ENCODE results near the gene PRKN.

The PRKN gene

DNA sequence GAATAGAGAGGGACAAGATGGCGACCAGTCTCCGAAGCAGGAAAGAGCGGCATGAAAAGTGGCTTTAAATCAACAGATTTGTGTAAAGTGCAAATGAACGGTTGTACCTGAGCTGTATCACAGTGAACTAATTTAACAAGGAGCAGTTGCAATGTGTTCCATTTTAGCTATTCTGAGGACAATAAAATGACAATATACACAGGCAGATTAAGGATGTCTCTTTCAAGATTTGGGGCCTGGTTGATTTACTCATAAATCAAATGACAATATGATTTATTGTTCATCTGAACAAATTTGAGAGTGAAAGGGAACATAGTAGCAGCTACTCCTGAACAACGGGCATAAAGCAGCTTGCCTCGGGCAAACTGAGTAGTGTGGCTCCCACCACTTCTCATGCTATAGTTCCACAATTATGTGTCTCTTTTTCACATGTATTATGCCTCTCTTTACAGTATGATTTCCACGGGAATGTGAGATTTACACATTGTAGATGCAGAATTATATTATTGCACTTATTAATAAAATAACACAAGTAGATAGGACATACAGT is 1249.6 kb downstream of the PRKN start:
- DNase-seq (ENCODE audit: low read depth in 2 of 2, low spot score in 1 of 2) = no peak

GRCh38 chr6:161476711-161477110 is 1250.9 kb downstream of the PRKN start:
- no peak for DNase-seq (ENCODE audit: low read depth in 2 of 2, low spot score in 1 of 2)

DNA sequence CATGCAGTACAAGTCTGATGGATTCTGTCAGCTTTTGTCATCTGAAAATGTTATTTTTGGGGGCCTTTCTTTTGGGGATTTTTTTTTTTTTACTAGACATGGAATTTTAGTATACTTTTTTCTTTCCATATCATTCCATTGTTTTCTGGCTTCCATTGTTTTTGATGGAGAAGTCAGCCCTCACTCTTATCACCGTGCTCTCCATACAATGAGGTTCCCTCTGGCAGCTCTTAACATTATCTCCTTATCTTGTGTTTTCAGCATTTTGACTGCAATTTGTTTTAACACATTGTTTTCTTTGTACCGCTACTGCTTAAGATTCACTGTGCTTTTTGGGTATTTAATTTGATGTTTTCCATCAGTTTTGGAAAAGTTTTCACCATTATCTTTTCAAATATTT is 1262.2 kb downstream of the PRKN start:
- DNase-seq (ENCODE audit: low read depth in 2 of 2, low spot score in 1 of 2) = no peak

GRCh38 chr6:161463071-161463470 is 1264.5 kb downstream of the PRKN start:
- DNase-seq (ENCODE audit: low read depth in 2 of 2, low spot score in 1 of 2) = no peak

DNA sequence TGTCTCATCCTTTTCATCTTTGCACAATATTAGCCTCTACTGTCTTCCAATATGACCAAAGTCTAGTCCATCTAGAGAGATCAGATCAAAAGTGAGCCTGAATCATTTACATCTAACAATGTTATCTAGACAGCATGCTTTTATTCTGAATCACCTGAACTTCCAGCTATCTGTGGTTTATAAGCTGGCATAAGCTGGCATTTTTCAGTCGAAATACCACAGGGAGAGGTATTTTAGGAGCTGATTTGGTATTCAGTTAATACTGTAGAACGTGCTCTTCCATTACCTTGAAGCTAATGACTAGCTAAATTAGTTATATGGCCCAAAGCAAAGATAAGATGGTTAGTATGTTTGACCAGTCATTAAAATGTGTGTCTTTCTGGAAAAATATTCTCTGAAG is 1265.4 kb downstream of the PRKN start:
- no peak for DNase-seq (ENCODE audit: low read depth in 2 of 2, low spot score in 1 of 2)

DNA sequence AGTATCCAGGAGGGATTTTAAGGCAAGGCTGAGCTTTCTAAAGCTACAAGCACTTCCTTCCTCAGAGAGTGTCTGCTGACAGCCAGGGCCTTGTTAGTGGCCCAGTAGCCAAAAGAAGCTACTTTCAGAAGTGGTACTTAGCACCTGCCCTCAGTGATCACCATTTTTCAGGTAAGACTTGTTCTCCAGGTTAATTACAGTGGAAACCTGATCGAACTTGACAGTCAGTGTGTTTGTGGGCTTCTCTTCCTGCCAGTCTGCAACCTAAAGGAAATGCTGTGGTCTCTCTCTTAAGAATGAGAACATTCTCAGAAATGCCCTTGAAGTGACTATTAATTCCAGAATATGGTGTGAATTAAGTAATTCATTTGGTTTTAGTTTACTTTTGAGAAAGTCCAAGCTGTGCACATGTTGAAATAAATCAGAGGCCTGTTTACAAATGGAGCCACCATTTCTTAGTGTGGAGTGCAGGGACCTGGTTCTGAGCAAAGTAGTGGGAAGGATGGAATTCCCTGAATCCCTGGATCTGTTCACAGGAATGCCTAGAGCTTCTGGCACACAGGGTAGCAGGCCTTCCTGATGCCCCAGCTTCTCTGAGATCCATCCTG is 1268.5 kb downstream of the PRKN start:
- DNase-seq (ENCODE audit: low read depth in 2 of 2, low spot score in 1 of 2) = no peak

GRCh38 chr6:161458201-161458951 is 1269.2 kb downstream of the PRKN start:
- DNase-seq (ENCODE audit: low read depth in 2 of 2, low spot score in 1 of 2) = no peak

DNA sequence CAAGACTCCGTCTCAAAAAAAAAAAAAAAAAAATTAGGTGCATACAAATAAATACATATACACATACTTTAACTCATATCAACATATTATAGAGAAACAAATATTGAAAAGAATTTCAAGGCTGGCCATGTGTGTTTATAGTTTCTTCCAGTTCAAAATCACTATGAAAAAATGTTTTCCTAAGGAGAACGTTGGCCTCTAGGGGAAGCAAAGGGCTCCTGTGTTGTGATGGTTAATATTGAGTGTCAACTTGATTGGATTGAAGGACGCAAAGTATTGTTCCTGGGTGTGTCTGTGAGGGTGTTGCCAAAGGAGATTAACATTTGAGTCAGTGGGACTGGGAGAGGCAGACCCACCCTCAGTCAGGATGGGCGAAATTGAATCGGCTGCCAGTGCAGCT is 1271.7 kb downstream of the PRKN start:
- DNase-seq (ENCODE audit: low read depth in 2 of 2, low spot score in 1 of 2) = no peak

DNA sequence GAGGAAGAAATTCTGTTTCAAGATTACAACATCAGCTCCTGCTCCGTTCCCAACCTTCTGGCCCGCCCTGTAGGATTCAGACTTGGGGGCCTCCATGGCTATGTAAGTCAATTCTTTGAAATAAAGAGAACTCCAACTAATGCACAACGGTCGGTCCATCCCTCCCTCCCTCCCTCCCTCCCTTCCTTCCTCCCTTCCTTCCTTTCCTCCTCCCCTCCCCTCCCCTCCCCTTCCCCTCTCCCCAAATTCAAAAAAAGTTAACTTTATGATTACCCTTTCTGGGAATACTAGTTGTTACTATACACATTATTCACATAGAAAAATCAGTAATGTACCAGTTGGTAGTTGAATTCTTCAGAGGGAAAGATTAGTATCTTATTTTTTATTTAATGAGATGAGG is 1274.0 kb downstream of the PRKN start:
- DNase-seq (ENCODE audit: low read depth in 2 of 2, low spot score in 1 of 2) = no peak

DNA sequence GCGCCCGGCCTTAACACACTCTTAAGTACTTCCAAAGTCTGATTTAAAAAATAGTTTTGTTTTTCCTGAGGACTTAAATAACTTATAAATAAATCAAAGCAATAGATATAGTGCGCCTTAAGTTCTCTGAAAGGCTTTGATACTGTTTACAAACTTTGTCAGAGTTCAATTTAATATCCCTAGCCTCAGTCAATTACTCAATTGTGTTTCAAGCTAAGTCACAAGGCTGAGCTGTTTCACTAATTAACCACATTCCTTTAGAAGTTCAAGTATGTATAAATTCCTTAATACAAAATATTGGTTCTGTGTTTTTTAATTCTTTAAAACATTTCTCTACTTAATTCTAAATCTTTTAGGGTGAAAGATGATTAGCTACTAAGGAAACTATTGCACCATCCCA is 1275.3 kb downstream of the PRKN start:
- DNase-seq (ENCODE audit: low read depth in 2 of 2, low spot score in 1 of 2) = no peak

DNA sequence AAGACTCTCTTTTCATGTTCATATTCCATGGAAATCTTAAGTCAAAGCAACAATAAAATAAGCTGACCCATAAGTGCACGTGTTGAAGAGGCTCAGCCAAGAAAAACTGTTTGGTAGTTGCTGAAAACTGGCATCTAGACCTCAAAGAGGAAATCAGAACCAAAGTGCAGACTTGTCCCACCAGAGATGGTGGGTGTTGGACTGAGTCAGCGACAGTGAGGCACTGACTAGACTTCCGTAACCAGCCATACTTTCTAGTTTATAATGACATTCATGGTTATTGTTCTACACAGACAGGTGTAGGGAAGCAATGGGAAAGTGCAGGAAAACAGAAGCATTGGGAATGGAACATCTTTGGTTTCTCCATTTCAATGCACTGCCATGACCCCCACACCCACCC is 1278.0 kb downstream of the PRKN start:
- DNase-seq (ENCODE audit: low read depth in 2 of 2, low spot score in 1 of 2) = no peak

GRCh38 chr6:161446949-161447348 is 1280.6 kb downstream of the PRKN start:
- DNase-seq (ENCODE audit: low read depth in 2 of 2, low spot score in 1 of 2) = no peak

GRCh38 chr6:161446296-161446925 is 1281.2 kb downstream of the PRKN start:
- no peak for DNase-seq (ENCODE audit: low read depth in 2 of 2, low spot score in 1 of 2)

- DNase-seq (ENCODE audit: low read depth in 2 of 2, low spot score in 1 of 2) = no peak
Measured at GRCh38 chr6:161445021-161445799, 1282.4 kb downstream of the PRKN start.

GRCh38 chr6:161444464-161444863 is 1283.1 kb downstream of the PRKN start:
- DNase-seq (ENCODE audit: low read depth in 2 of 2, low spot score in 1 of 2) = no peak

DNA sequence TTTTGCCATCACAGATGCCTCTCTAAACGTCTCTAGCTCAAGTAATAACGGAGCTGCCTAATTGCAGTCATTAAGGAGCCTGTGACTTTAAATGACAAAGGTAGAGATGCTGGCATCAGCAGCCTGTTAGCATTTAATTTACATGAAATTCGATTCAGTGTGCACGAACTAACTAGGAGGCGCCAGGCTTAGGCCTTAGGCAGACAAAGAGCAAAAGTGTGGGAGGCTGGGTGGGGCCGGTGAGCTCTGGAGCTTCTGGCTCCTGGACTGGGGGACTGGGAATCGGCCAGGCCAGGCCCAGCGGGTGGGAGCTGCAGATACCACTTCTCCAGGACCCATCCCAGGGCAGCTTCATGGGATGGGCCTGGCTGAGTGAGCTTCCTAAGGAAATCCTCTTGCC is 1283.7 kb downstream of the PRKN start:
- no peak for DNase-seq (ENCODE audit: low read depth in 2 of 2, low spot score in 1 of 2)

- DNase-seq (ENCODE audit: low read depth in 2 of 2, low spot score in 1 of 2) = no peak
Measured at GRCh38 chr6:161442420-161442819, 1285.1 kb downstream of the PRKN start.

DNA sequence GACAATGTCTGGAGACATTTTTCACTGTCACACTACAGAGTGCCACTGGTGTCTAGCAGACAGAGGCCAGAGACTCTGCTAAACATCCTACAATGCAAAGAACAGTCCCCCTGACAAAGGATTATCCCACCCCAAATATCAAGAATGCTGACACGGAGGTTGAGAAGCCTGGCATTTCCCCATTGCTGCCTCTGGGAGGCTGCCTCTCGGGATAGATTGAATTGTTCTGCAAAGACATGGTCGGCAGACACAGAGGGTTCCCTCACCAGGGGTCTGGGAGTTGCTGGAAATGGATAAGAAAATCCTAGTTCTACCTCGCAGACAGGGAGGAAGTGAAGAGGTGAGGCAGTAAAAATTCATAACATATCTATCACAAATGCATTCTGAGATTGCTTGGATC is 1287.3 kb downstream of the PRKN start:
- no peak for DNase-seq (ENCODE audit: low read depth in 2 of 2, low spot score in 1 of 2)

DNA sequence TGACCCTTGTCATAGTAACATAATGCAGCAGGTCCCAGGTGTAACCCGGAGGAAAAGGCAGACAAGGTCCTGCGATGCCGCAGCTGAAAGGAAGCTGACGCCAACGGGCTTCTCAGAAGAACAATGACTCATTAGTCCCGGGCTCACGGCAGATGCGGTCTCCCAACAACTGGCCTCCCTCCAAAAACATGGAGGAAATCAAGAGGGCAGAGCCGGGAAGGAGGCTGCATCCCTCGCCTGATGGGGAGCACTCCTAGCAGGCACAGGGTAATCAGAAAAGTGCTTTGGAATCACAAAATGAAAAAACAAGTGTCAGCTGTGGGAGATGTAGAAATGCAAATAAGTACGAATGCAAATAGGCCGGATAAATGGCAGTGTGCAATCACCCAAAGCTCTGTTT is 1288.5 kb downstream of the PRKN start:
- DNase-seq (ENCODE audit: low read depth in 2 of 2, low spot score in 1 of 2) = no peak

DNA sequence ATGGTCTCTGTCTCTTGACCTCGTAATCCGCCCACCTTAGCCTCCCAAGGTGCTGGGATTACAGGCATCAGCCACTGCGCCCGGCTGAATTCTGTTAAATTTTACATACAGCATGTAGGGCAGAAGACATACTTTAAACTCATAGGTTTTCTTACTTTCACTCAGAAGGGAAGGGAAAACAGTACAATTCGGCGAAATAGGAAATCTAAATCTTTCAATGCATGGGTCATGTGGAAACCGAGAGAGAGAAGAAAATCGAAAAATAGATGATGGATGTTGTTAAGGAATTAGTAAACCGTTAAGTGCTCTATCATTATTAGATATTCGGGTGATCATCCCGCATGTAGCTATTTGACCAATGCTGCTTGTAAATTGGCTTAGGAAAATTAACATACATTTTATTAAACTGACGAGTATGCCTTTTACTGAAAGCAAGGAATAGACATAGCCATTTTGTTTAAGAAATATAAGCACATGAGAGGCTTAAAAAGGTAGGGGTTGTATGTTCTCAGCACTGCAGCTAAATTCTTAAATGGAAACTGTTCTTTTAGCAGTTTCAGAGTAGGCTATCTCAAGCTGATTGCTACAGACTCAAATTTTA is 1289.0 kb downstream of the PRKN start:
- no peak for DNase-seq (ENCODE audit: low read depth in 2 of 2, low spot score in 1 of 2)

- DNase-seq (ENCODE audit: low read depth in 2 of 2, low spot score in 1 of 2) = no peak
Measured at GRCh38 chr6:161437851-161438250, 1289.7 kb downstream of the PRKN start.

Measured in stimulated activated CD8-positive, alpha-beta memory T cell treated with anti-CD3 and anti-CD28 coated beads, Interleukin-4, amount 100 ng/mL, for 1 hour (primary cell).